MCF 10A (cell line): ENCODE results near the gene NDUFS3. TPM values are rescaled to one million over a fixed set of nuclear protein-coding genes. Genes with fewer than 3 reads are reported as not detected.
"Not testable (repeated sequence)": the region's sequence is repeated elsewhere in the genome, so short reads cannot be mapped to it uniquely, and the experiment has no call there.

ENCODE experiments used
- Bru-seq: library from RNA; stranded (reverse); fragments of 400-500 nt; gene quantifications from one replicate; lab custom pipeline; 2021; lab: Mats Ljungman, UMichigan
- BruChase-seq, 2 experiments: library from RNA; stranded (reverse); fragments of 400-500 nt; gene quantifications; one replicate each; lab custom pipeline; 2021; lab: Mats Ljungman, UMichigan
- BruUV-seq: library from RNA; stranded (reverse); fragments of 400-500 nt; replicated peaks from 2 replicates; lab custom pipeline; 2021; lab: Mats Ljungman, UMichigan
- CTCF ChIA-PET: fragments of 300-600 bp; sonication (Branson Sonifier 250); formaldehyde crosslinking; extraction: SDS; loops from one replicate; lab custom pipeline; 2021; ENCODE audit warnings: antibody characterized with exemption, inconsistent platforms; lab: Yijun Ruan, JAX
- POLR2A ChIA-PET: fragments of 300-600, 350-650 bp; sonication (Branson Sonifier 250); formaldehyde crosslinking; extraction: SDS; loops from one replicate; lab custom pipeline; 2020; ENCODE audit warnings: antibody characterized with exemption, inconsistent platforms; lab: Yijun Ruan, JAX
- DNase-seq: peaks from one replicate; pipeline ENCODE4 v3.0.0-alpha.2; 2018; ENCODE audit not compliant: unreplicated experiment
- H3K27ac Mint-ChIP-seq: one replicate; pipeline ENCODE4 v1.8.0; 2022; ENCODE audit warnings: mild to moderate bottlenecking, low read depth, mixed read lengths; ENCODE audit not compliant: unreplicated experiment
- H3K27me3 Mint-ChIP-seq: one replicate; pipeline ENCODE4 v1.8.0; 2022; ENCODE audit warnings: mixed read lengths; ENCODE audit not compliant: insufficient read depth, unreplicated experiment
- H3K36me3 Mint-ChIP-seq: one replicate; pipeline ENCODE4 v1.8.0; 2022; ENCODE audit warnings: mild to moderate bottlenecking, moderate library complexity, mixed read lengths; ENCODE audit not compliant: insufficient read depth, unreplicated experiment
- H3K4me1 Mint-ChIP-seq: one replicate; pipeline ENCODE4 v1.8.0; 2022; ENCODE audit warnings: mixed read lengths; ENCODE audit not compliant: insufficient read depth, unreplicated experiment
- H3K4me3 Mint-ChIP-seq: one replicate; pipeline ENCODE4 v1.8.0; 2022; ENCODE audit warnings: mild to moderate bottlenecking, moderate library complexity, mixed read lengths; ENCODE audit not compliant: unreplicated experiment
- H3K9me3 Mint-ChIP-seq: one replicate; pipeline ENCODE4 v1.8.0; 2022; ENCODE audit warnings: mixed read lengths; ENCODE audit not compliant: unreplicated experiment
- CTCF ChIP-seq: fragments of 200-600 bp; IDR thresholded peaks from one replicate; pipeline ENCODE4 v1.8.0; 2022; ENCODE audit warnings: antibody characterized with exemption, mild to moderate bottlenecking; ENCODE audit not compliant: unreplicated experiment
- intact Hi-C: fragments of 100-400 bp; cut with micrococcal nuclease; formaldehyde crosslinking; loops from 2 replicates; pipeline ENCODE4 v1.14.1; 2022
- long read RNA-seq: library from polyadenylated mRNA; stranded (forward); transcript quantifications from one replicate; pipeline ENCODE4 v2.0.0, GENCODE V29; 2022
- total RNA-seq: library from RNA; stranded (reverse); gene quantifications from 2 replicates; pipeline ENCODE4 v1.2.3, GENCODE V29; 2022

The NDUFS3 gene
- total RNA-seq, result 117 and 120 TPM in 2 replicates
- percentile 76 among the genes with signal in this experiment for Bru-seq, nascent RNA
- BruChase-seq, experiment 1, labeled RNA remaining after a 6-hour chase, result percentile 86 among the genes with signal in this experiment
- percentile 73 among the genes with signal in this experiment for BruChase-seq, experiment 2, labeled RNA remaining after a 2-hour chase
- long read RNA-seq, transcript NDUFS3-201 (7 exons, 958 nt), result major isoform, 135 of 154 reads
- long read RNA-seq, partial matches to known transcripts, result 2 of 154 reads
- long read RNA-seq, other reads (novel, unspliced or antisense), result 17 of 154 reads

GRCh38 chr11:47578524-47579494 is at the start of gene NDUFS3, which contains the start of gene KBTBD4:
NDUFS3 (plus strand) TSS chr11:47579074; CDS start chr11:47579092, 18 bp downstream.
KBTBD4 (minus strand) TSS chr11:47578970; CDS start chr11:47578951, 19 bp downstream.
- Mint-ChIP-seq H3K9me3 (no peaks in the 10 kb centered on the region), H3K4me3 (peak within 1 kb of the TSS; percentile 93), H3K27me3 (no peaks in the 10 kb centered on the region), H3K27ac (peak within 1 kb of the TSS; percentile 93), H3K36me3 (peaks cover 64% of the 10 kb centered on the region), H3K4me1 (peaks cover 13% of the 10 kb centered on the region)
- intact Hi-C loops, result no loop called here
- TF ChIP-seq CTCF, result no peak
- peak; percentile 89 for DNase-seq
- TSS peak; percentile 44 for BruUV-seq
- ChIA-PET POLR2A (interaction anchor here (0.5 to 4.7 kb wide), 18 partner anchors 10 to 344 kb away, joined by 3 to 48 read pairs (median 3); partner anchors contain the start of genes CELF1, PTPMT1 and SLC39A13), CTCF (interaction anchor here (0.6 to 3.4 kb wide), 7 partner anchors 11 to 378 kb away, joined by 3 to 9 read pairs (median 3); partner anchors contain the start of genes CELF1 and PTPMT1)

- intact Hi-C loops, result no loop called here
- ChIA-PET CTCF (no interaction called here), POLR2A (interaction anchor here (0.6 to 1.3 kb wide), 3 partner anchors 22 to 35 kb away, joined by 3 to 4 read pairs (median 4); partner anchors contain the start of gene CELF1)
- Mint-ChIP-seq H3K27me3 (no peaks in the 10 kb centered on the region), H3K27ac (peak overlapping the region; percentile 82), H3K36me3 (peaks cover 19% of the 10 kb centered on the region), H3K9me3 (no peaks in the 10 kb centered on the region), H3K4me1 (peaks cover 20% of the 10 kb centered on the region), H3K4me3 (no peak overlapping the region)
- DNase-seq, result no peak
- no TSS peak for BruUV-seq
- TF ChIP-seq CTCF, result no peak
Measured at GRCh38 chr11:47529951-47530350, 48.9 kb upstream of the NDUFS3 start.

GRCh38 chr11:47530721-47531120 is 48.2 kb upstream of the NDUFS3 start:
- H3K4me3 Mint-ChIP-seq, H3K9me3 Mint-ChIP-seq, BruUV-seq, intact Hi-C loops, H3K27me3 Mint-ChIP-seq, DNase-seq: not testable (repeated sequence)
- CTCF ChIA-PET, result interaction anchor here (0.9 to 2.3 kb wide), 2 partner anchors 9 to 14 kb away, joined by 3 to 6 read pairs; no protein-coding TSS in a partner anchor
- peaks cover 14% of the 10 kb centered on the region for H3K4me1 Mint-ChIP-seq
- peaks cover 27% of the 10 kb centered on the region for H3K36me3 Mint-ChIP-seq
- H3K27ac Mint-ChIP-seq, result peak overlapping the region; percentile 82
- POLR2A ChIA-PET, result interaction anchor here (0.6 to 2.2 kb wide), 3 partner anchors 10 to 238 kb away, joined by 3 to 14 read pairs (median 4); no protein-coding TSS in a partner anchor

- Mint-ChIP-seq H3K4me1 (peaks cover 12% of the 10 kb centered on the region), H3K36me3 (peaks cover 33% of the 10 kb centered on the region), H3K27me3 (no peaks in the 10 kb centered on the region), H3K27ac (no peak overlapping the region), H3K4me3 (no peak overlapping the region), H3K9me3 (no peaks in the 10 kb centered on the region)
- intact Hi-C loops, result no loop called here
- no TSS peak for BruUV-seq
- DNase-seq, result no peak
- CTCF ChIA-PET, result interaction anchor here (0.6 to 2.3 kb wide), 3 partner anchors 15 to 914 kb away, joined by 3 to 6 read pairs (median 3); partner anchors contain the start of genes ATG13 and HARBI1
- POLR2A ChIA-PET, result interaction anchor here (0.7 to 2.2 kb wide), 2 partner anchors 8 to 9 kb away, joined by 4 to 14 read pairs; no protein-coding TSS in a partner anchor
- no peak for TF ChIP-seq CTCF
Measured at GRCh38 chr11:47531666-47532065, 47.2 kb upstream of the NDUFS3 start.
